ENCODE measurements around the gene SFN. TPM values are rescaled to one million over a fixed set of nuclear protein-coding genes. Genes with fewer than 3 reads are reported as not detected.

SFN gene
- 1 to 10 TPM in 2 of 4 donors, under 1 TPM in 1, not detected in 1; 0.38 to 4.9 (median 1.9) TPM for total RNA-seq

- ATAC-seq (ENCODE audit: low FRiP score) (no peak), DNase-seq (ENCODE audit: low spot score) (no peak)
- TF ChIP-seq CTCF (IDR thresholded peaks at IDR 0.05): no peak
Measured at GRCh38 chr1:26862781-26863684, at the start of gene SFN. TSS of gene SFN (plus strand) at chr1:26863149. CDS start at chr1:26863213, 64 bp downstream.

DNA sequence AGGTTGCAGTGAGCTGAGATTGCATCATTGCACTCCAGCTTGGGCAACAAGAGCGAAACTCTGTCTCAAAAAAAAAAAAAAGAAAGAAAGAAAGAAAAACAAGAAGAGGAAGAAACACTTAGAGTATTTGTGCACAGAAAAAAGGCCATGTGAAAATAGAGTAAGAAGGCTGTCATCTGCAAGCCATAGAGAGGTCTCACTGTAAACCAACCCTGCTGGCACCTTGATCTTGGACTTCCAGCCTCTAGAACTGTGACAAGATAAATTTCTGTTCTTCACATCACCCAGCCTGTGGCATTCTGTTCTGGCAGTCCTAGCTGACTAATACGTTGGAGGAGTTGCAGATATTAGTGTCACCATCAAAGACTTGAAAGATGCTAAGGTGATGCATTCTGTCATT is 48.6 kb upstream of the SFN start:
- DNase-seq (ENCODE audit: low spot score): no peak
- ATAC-seq (ENCODE audit: low FRiP score): no peak
- TF ChIP-seq CTCF (IDR thresholded peaks at IDR 0.05): no peak

GRCh38 chr1:26814893-26815292 is 48.1 kb upstream of the SFN start:
- no peak for TF ChIP-seq CTCF (IDR thresholded peaks at IDR 0.05)
- ATAC-seq (ENCODE audit: low FRiP score): no peak
- DNase-seq (ENCODE audit: low spot score): no peak

DNA sequence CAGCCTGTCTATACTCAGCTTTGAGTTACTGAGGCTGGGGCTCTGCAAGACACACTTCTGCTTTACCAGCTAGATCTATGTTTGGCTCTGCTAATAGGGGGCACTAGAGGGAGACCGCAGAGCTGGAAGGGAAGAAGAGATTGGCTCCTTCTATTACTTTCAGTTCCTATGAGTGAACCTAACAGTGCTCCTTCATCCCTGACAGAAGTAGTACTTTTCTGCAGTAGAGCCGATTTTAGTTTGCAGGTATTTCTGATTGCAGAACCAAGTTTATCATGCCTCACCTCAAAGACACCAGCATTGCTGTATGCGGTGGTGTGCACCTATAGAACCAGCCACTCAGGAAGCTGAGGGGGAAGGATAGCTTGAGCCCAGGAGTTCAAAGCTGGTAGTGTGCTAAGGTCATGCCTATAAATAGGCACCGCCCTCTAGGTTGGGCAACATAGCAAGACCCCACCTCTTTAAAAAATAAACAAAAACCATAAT is 42.1 kb upstream of the SFN start:
- DNase-seq (ENCODE audit: low spot score): no peak
- ATAC-seq (ENCODE audit: low FRiP score): no peak
- TF ChIP-seq CTCF (IDR thresholded peaks at IDR 0.05): no peak

GRCh38 chr1:26822737-26823395 is 40.1 kb upstream of the SFN start:
- TF ChIP-seq CTCF (IDR thresholded peaks at IDR 0.05): no peak
- ATAC-seq (ENCODE audit: low FRiP score) (no peak), DNase-seq (ENCODE audit: low spot score) (no peak)

- TF ChIP-seq CTCF (IDR thresholded peaks at IDR 0.05): no peak
- ATAC-seq (ENCODE audit: low FRiP score): no peak
- DNase-seq (ENCODE audit: low spot score): no peak
Measured at GRCh38 chr1:26824731-26825130, 38.2 kb upstream of the SFN start.
